H9 (cell line): ENCODE results near the gene CASP8AP2. TPM values are rescaled to one million over a fixed set of nuclear protein-coding genes. Genes with fewer than 3 reads are reported as not detected.
"Not testable (repeated sequence)": the region's sequence is repeated elsewhere in the genome, so short reads cannot be mapped to it uniquely, and the experiment has no call there.

Experiments used
- DNase-seq: peaks from one replicate; pipeline ENCODE4 v3.0.0-alpha.2; 2017
- H2AFZ ChIP-seq: one replicate; pipeline ENCODE4 v1.6.1; 2013; ENCODE audit warnings: mild to moderate bottlenecking, low read length, control low read depth, moderate library complexity
- H2AK5ac ChIP-seq: 2 replicates; pipeline ENCODE4 v1.6.1; 2013; ENCODE audit warnings: low read length, control low read depth, mixed read lengths; ENCODE audit not compliant: insufficient read length
- H2BK120ac ChIP-seq: one replicate; pipeline ENCODE4 v1.6.1; 2013; ENCODE audit warnings: low read depth, mild to moderate bottlenecking, low read length, control low read depth, inconsistent platforms; ENCODE audit not compliant: poor library complexity, severe bottlenecking
- H2BK12ac ChIP-seq: 2 replicates; pipeline ENCODE4 v1.6.1; 2013; ENCODE audit warnings: low read length, control low read depth, mixed read lengths, low read depth; ENCODE audit not compliant: insufficient read length
- H2BK15ac ChIP-seq: 2 replicates; pipeline ENCODE4 v1.6.1; 2013; ENCODE audit warnings: low read depth, low read length, control low read depth
- H2BK20ac ChIP-seq: one replicate; pipeline ENCODE4 v1.6.1; 2013; ENCODE audit warnings: low read depth, mild to moderate bottlenecking, low read length, control low read depth, inconsistent platforms; ENCODE audit not compliant: poor library complexity, severe bottlenecking
- H2BK5ac ChIP-seq: 2 replicates; pipeline ENCODE4 v1.6.1; 2013; ENCODE audit warnings: low read length, control low read depth, mixed read lengths; ENCODE audit not compliant: insufficient read length
- H3K14ac ChIP-seq: 2 replicates; pipeline ENCODE4 v1.6.1; 2013; ENCODE audit warnings: low read length, control low read depth; ENCODE audit not compliant: insufficient read depth
- H3K18ac ChIP-seq: 2 replicates; pipeline ENCODE4 v1.6.1; 2013; ENCODE audit warnings: low read depth, mild to moderate bottlenecking, mixed read lengths, low read length, control low read depth; ENCODE audit not compliant: insufficient read length
- H3K23ac ChIP-seq: 2 replicates; pipeline ENCODE4 v1.6.1; 2013; ENCODE audit warnings: low read length, control low read depth, mixed read lengths, low read depth; ENCODE audit not compliant: insufficient read length
- H3K23me2 ChIP-seq: 2 replicates; pipeline ENCODE4 v1.6.1; 2013; ENCODE audit warnings: low read depth, mild to moderate bottlenecking, mixed read lengths, low read length, control low read depth; ENCODE audit not compliant: insufficient read length, poor library complexity, severe bottlenecking
- H3K27ac ChIP-seq: 2 replicates; pipeline ENCODE4 v1.5.1; 2013; ENCODE audit warnings: low read length, control low read depth, mixed read lengths, low read depth; ENCODE audit not compliant: insufficient read length
- H3K27me3 ChIP-seq: 2 replicates; pipeline ENCODE4 v1.6.1; 2013; ENCODE audit warnings: low read length, control low read depth, inconsistent platforms; ENCODE audit not compliant: insufficient read depth
- H3K4ac ChIP-seq: 2 replicates; pipeline ENCODE4 v1.6.1; 2013; ENCODE audit warnings: low read depth, mild to moderate bottlenecking, control low read depth, inconsistent platforms, low read length, moderate library complexity
- H3K4me1 ChIP-seq: 2 replicates; pipeline ENCODE4 v1.6.1; 2013; ENCODE audit warnings: low read length, control low read depth, inconsistent platforms; ENCODE audit not compliant: insufficient read depth
- H3K4me2 ChIP-seq: 2 replicates; pipeline ENCODE4 v1.6.1; 2013; ENCODE audit warnings: low read length, control low read depth, mixed read lengths; ENCODE audit not compliant: insufficient read length, insufficient read depth
- H3K56ac ChIP-seq: 2 replicates; pipeline ENCODE4 v1.6.1; 2013; ENCODE audit warnings: low read depth, mild to moderate bottlenecking, mixed read lengths, low read length, control low read depth; ENCODE audit not compliant: insufficient read length
- H3K79me1 ChIP-seq: 2 replicates; pipeline ENCODE4 v1.6.1; 2013; ENCODE audit warnings: low read depth, mild to moderate bottlenecking, moderate library complexity, low read length, control low read depth, inconsistent platforms; ENCODE audit not compliant: insufficient read depth, poor library complexity, severe bottlenecking
- H3K79me2 ChIP-seq: 2 replicates; pipeline ENCODE4 v1.6.1; 2013; ENCODE audit warnings: low read length, control low read depth, inconsistent platforms; ENCODE audit not compliant: insufficient read depth
- H3K9ac ChIP-seq: 2 replicates; pipeline ENCODE4 v1.6.1; 2013; ENCODE audit warnings: low read length, control low read depth, mixed read lengths; ENCODE audit not compliant: insufficient read length; ENCODE audit errors: extremely low read depth
- H3K9me3 ChIP-seq: one replicate; pipeline ENCODE4 v1.6.1; 2013; ENCODE audit warnings: low read depth, low read length, inconsistent platforms; ENCODE audit not compliant: control insufficient read depth
- H3T11ph ChIP-seq: one replicate; pipeline ENCODE4 v1.6.1; 2013; ENCODE audit warnings: mild to moderate bottlenecking, low read length, control low read depth, inconsistent platforms
- H4K20me1 ChIP-seq: one replicate; pipeline ENCODE4 v1.6.1; 2013; ENCODE audit not compliant: control insufficient read depth, insufficient read length, insufficient read depth
- H4K5ac ChIP-seq: 2 replicates; pipeline ENCODE4 v1.6.1; 2013; ENCODE audit warnings: low read depth, mild to moderate bottlenecking, mixed read lengths, low read length, control low read depth; ENCODE audit not compliant: insufficient read length
- H4K8ac ChIP-seq: replicated peaks from 2 replicates; pipeline ENCODE4 v1.6.1; 2013; ENCODE audit warnings: low read length, control low read depth, mixed read lengths, low read depth; ENCODE audit not compliant: insufficient read length
- H4K91ac ChIP-seq: 2 replicates; pipeline ENCODE4 v1.6.1; 2013; ENCODE audit warnings: low read depth, mild to moderate bottlenecking, moderate library complexity, mixed read lengths, low read length, control low read depth; ENCODE audit not compliant: insufficient read length
- H3K27ac Mint-ChIP-seq, 3 experiments: 2 replicates in 2 of 3; 3 replicates in 1 of 3; pipeline ENCODE4 v1.8.0; 2020 to 2021; ENCODE audit warnings: mixed read lengths in 3 of 3, mild to moderate bottlenecking in 1 of 3, moderate library complexity in 1 of 3
- H3K27me3 Mint-ChIP-seq: 2 replicates; pipeline ENCODE4 v1.8.0; 2021; ENCODE audit warnings: low read depth, mild to moderate bottlenecking, moderate library complexity, mixed read lengths
- H3K36me3 Mint-ChIP-seq, 3 experiments: 2 replicates in 2 of 3; 3 replicates in 1 of 3; pipeline ENCODE4 v1.8.0; 2020 to 2021; ENCODE audit warnings: low read depth in 3 of 3, mixed read lengths in 3 of 3; ENCODE audit not compliant: insufficient read depth in 1 of 3
- H3K4me1 Mint-ChIP-seq, 2 experiments: 2 replicates each; pipeline ENCODE4 v1.8.0; 2020; ENCODE audit warnings: mixed read lengths in 2 of 2
- H3K4me3 Mint-ChIP-seq, 2 experiments: 2 replicates in 1 of 2; 3 replicates in 1 of 2; pipeline ENCODE4 v1.8.0; 2020 to 2021; ENCODE audit warnings: mild to moderate bottlenecking in 2 of 2, mixed read lengths in 2 of 2, moderate library complexity in 1 of 2
- H3K9me3 Mint-ChIP-seq, 2 experiments: 2 replicates in 1 of 2; 3 replicates in 1 of 2; pipeline ENCODE4 v1.8.0; 2020; ENCODE audit warnings: mild to moderate bottlenecking in 2 of 2, mixed read lengths in 2 of 2, moderate library complexity in 1 of 2
- WGBS: extraction: QIAGEN DNeasy Blood & Tissue Kit; methylation state at CpG from one replicate; pipeline ENCODE4 v1.1.7; 2013; ENCODE audit warnings: missing lambda C conversion rate, low lambda C conversion rate, mixed read lengths; ENCODE audit not compliant: insufficient read length; ENCODE audit errors: extremely low coverage; 5-methylcytosine and 5-hydroxymethylcytosine counted together
- total RNA-seq: library from RNA; stranded (reverse); gene quantifications from 2 replicates; pipeline ENCODE4 v1.2.1, GENCODE V29; 2021
- TF ChIP-seq, protein P1 (sequence below): fragments of 200-600 bp; sonication (generic); conservative IDR thresholded peaks from 3 replicates; pipeline ENCODE4 v1.8.0; 2021; ENCODE audit warnings: antibody characterized with exemption, mild to moderate bottlenecking

The CASP8AP2 gene
- total RNA-seq, 1 experiment from 2014 or later = 33.6 TPM

DNA sequence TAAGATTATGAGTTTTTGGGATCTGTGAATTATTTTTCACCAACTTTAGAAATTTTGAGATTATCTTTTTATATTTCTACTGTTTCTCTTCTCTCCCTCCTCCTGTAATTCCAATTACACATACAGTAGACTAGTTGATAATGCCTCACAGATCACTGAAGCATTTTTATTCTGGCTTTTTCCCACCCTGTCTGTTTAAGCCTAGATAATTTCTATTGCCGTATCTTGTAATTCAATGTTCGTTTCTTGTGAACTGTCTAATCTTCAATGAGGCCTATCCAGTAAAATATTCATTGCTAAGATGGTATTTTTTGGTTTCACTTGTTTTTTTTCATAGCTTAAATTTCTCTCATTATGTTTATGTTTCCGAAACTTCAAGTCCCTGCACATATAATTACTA is 22.1 kb upstream of the CASP8AP2 start:
- H3T11ph ChIP-seq = no peak overlapping the region
- H2AFZ ChIP-seq = no peak overlapping the region
- WGBS = no CpG with 5 or more reads among the region's 3 CpGs
- H3K23me2 ChIP-seq = no peaks in the 10 kb centered on the region
- H4K8ac ChIP-seq = no peak overlapping the region
- H4K5ac ChIP-seq = no peak overlapping the region
- no peak for DNase-seq
- no peak overlapping the region for H2BK12ac ChIP-seq
- TF ChIP-seq, protein P1, sequence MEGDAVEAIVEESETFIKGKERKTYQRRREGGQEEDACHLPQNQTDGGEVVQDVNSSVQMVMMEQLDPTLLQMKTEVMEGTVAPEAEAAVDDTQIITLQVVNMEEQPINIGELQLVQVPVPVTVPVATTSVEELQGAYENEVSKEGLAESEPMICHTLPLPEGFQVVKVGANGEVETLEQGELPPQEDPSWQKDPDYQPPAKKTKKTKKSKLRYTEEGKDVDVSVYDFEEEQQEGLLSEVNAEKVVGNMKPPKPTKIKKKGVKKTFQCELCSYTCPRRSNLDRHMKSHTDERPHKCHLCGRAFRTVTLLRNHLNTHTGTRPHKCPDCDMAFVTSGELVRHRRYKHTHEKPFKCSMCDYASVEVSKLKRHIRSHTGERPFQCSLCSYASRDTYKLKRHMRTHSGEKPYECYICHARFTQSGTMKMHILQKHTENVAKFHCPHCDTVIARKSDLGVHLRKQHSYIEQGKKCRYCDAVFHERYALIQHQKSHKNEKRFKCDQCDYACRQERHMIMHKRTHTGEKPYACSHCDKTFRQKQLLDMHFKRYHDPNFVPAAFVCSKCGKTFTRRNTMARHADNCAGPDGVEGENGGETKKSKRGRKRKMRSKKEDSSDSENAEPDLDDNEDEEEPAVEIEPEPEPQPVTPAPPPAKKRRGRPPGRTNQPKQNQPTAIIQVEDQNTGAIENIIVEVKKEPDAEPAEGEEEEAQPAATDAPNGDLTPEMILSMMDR = no peak
- H3K4me2 ChIP-seq = no peak overlapping the region
- no peak overlapping the region for H3K9ac ChIP-seq
- H2BK5ac ChIP-seq = no peak overlapping the region
- no peak overlapping the region for H3K4me3 Mint-ChIP-seq
- no peak overlapping the region for H3K56ac ChIP-seq
- no peak overlapping the region for H3K14ac ChIP-seq
- no peaks in the 10 kb centered on the region for H3K27me3 ChIP-seq
- H3K9me3 ChIP-seq = no peaks in the 10 kb centered on the region
- H3K4me1 ChIP-seq = no peaks in the 10 kb centered on the region
- no peak overlapping the region for H3K18ac ChIP-seq
- no peak overlapping the region for H4K91ac ChIP-seq
- no peaks in the 10 kb centered on the region for H3K9me3 Mint-ChIP-seq
- H3K79me1 ChIP-seq = peaks cover 8% of the 10 kb centered on the region
- H2AK5ac ChIP-seq = no peak overlapping the region
- no peak overlapping the region for H3K23ac ChIP-seq
- no peak overlapping the region for H2BK15ac ChIP-seq
- H3K27me3 Mint-ChIP-seq = no peaks in the 10 kb centered on the region
- peaks cover 9 to 12% (median 9%) of the 10 kb centered on the region in 3 experiments; a peak in 6 of 7 replicates for H3K36me3 Mint-ChIP-seq
- H3K4me1 Mint-ChIP-seq = peaks cover 15 to 27% of the 10 kb centered on the region in 2 experiments
- H3K4ac ChIP-seq = no peak overlapping the region
- no peak overlapping the region for H3K27ac ChIP-seq
- peak overlapping the region in 2 of 3 experiments; percentile 44 to 79; a peak in 4 of 7 replicates for H3K27ac Mint-ChIP-seq
- H2BK20ac ChIP-seq = no peak overlapping the region
- H4K20me1 ChIP-seq = no peaks in the 10 kb centered on the region
- H2BK120ac ChIP-seq = no peak overlapping the region
- peaks cover 44% of the 10 kb centered on the region; the same call in 1 of the 2 replicates for H3K79me2 ChIP-seq

DNA sequence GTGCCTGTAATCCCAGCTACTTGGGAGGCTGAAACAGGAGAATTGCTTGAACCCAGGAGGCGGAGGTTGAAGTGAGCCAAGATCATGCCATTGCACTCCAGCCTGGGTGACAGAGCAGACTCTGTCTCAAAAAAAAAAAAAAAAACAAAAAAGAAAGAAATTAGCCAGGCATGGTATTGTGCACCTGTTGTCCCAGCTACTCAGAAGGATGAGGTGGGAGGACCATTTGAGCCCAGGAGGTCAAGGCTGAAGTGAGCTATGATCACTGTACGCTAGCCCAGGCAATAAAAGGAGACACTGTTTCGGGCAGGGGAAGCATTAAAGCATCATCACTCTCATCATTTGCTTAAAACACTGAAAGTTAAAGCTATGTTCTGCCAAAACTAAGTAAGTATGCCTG is 16.3 kb upstream of the CASP8AP2 start:
- not testable (repeated sequence) for H3K4ac ChIP-seq, H2AFZ ChIP-seq, H3K4me2 ChIP-seq, H2BK20ac ChIP-seq, H3K36me3 Mint-ChIP-seq, H2BK12ac ChIP-seq, H3K56ac ChIP-seq, H4K8ac ChIP-seq, H3K23ac ChIP-seq, H3K4me3 Mint-ChIP-seq, H3K79me1 ChIP-seq, H3K14ac ChIP-seq, H3K27ac ChIP-seq, H3K9ac ChIP-seq, H2BK15ac ChIP-seq, H3K9me3 Mint-ChIP-seq, H4K5ac ChIP-seq, DNase-seq, H3K23me2 ChIP-seq, H4K91ac ChIP-seq, H4K20me1 ChIP-seq, H3K27me3 Mint-ChIP-seq, H2AK5ac ChIP-seq, H3T11ph ChIP-seq, H3K27me3 ChIP-seq, H3K18ac ChIP-seq, H2BK120ac ChIP-seq, H2BK5ac ChIP-seq, H3K4me1 ChIP-seq, H3K9me3 ChIP-seq
- H3K4me1 Mint-ChIP-seq = peaks cover 31 to 34% of the 10 kb centered on the region in 2 experiments
- WGBS = no CpG with 5 or more reads among the region's 3 CpGs
- H3K79me2 ChIP-seq = peaks cover 68% of the 10 kb centered on the region
- H3K27ac Mint-ChIP-seq = peak overlapping the region in 1 of 3 experiments; percentile 95; a peak in 1 of 7 replicates
